RCC 7860 (cell line): ENCODE measurements around the gene MAGI1.
"Not testable (repeated sequence)": the region's sequence is repeated elsewhere in the genome, so short reads cannot be mapped to it uniquely, and the experiment has no call there.

Experiments
- DNase-seq: peaks from one replicate; pipeline ENCODE4 v3.0.0-alpha.2; 2015; ENCODE audit warnings: low spot score
- FAIRE-seq: peaks from 2 replicates; lab custom pipeline; 2012; peaks lifted over from hg19 to GRCh38; lab: Jason Lieb, UNC

MAGI1 gene

GRCh38 chr3:65616563-65616962, 422.2 kb downstream of the MAGI1 start:
- DNase-seq: no peak
- FAIRE-seq: no peak

- no peak for DNase-seq
- FAIRE-seq: no peak
These were observed 423.4 kb downstream of the MAGI1 start for GRCh38 chr3:65615329-65615728.

DNA sequence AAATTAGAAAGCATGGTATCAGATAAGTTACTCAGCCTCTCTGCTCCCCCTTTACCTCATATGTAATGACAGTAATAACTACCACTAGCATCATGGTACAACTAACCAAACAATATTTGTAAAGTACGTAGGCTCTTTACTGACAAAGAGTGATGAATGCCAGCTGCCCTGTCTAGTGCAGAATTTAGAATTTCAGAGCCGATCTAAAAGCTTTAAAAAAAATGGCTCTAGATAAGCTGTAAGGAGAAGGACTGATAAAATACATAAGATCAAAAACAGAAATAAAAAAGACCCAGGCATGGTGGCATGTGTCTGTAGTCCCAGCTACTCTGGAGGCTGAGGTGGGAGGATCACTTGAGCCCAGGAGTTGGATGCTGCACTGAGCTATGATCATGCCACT, 424.1 kb downstream of the MAGI1 start:
- DNase-seq (no peak), FAIRE-seq (no peak)

GRCh38 chr3:65607965-65608460, 430.7 kb downstream of the MAGI1 start:
- DNase-seq, FAIRE-seq: not testable (repeated sequence)

DNA sequence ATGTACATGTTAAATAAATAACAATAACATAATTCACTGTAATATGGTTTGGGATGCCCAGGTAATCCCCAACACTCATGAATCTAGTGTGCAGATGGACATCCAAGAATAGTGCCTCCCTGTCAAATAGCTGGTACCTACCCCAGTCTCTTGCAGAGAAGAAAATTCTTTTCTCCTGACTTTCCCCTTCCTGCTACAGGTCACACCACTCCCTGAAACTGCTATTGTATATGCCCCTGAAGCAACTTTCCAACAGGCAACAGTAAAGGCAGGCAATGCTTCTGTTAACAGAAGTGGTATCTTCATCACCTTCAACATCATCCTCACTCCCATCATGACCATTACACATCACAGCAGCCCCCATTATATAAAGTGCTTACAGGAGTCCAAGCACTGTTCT, 431.6 kb downstream of the MAGI1 start:
- FAIRE-seq (no peak), DNase-seq (no peak)

- no peak for FAIRE-seq
- no peak for DNase-seq
These were observed 432.8 kb downstream of the MAGI1 start for GRCh38 chr3:65605876-65606432.

DNA sequence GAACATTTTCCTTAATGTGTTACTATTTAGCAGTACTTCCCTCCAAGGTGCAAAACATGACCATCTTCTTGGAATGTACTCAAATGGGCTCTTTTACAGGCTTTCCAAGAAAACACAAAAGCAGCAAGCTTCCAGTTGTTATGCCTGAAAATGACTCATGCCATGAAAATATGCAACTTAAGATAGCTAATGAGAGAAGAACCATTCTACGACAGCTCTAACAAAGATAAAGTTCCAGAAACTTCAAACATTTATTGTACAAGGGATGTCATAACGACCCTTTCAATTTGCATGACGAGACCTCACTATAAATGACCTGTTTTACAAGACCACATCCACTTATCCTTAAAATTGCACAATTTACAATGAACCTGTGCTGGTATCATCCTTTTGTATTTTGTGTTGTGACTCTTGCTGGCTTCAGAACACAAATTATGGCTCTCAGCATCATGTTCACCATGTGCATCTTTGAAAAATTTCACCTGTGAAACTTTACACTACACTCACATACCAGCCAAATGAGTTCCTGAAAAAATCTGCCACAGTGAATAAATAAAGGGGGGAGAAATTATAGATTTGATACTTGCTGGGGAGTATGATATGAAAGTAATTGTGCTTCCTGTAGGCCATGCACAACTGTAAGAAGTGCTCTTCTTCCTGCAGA, 433.7 kb downstream of the MAGI1 start:
- DNase-seq: no peak
- FAIRE-seq: no peak

DNA sequence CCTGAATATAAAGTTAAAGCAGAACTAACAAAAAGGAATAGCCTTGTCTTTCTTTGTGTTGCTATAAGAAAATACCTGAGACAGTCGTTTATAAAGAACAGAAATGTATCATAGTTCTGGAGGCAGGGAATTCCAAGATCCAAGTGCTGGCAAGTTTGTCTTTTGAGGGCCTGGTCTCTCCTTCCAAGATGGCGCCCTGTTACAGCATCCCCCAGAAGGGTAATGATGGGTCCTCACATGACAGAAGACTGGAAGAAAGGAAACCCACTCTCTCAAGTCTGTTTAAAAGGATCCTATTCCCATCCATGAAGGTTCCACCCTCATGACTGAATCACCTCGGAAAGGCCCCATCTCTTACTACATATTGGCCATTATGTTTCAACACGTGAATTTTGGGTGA, 435.1 kb downstream of the MAGI1 start:
- FAIRE-seq: no peak
- no peak for DNase-seq

- DNase-seq: no peak
- no peak for FAIRE-seq
These were observed 437.8 kb downstream of the MAGI1 start for GRCh38 chr3:65600888-65601287.

DNA sequence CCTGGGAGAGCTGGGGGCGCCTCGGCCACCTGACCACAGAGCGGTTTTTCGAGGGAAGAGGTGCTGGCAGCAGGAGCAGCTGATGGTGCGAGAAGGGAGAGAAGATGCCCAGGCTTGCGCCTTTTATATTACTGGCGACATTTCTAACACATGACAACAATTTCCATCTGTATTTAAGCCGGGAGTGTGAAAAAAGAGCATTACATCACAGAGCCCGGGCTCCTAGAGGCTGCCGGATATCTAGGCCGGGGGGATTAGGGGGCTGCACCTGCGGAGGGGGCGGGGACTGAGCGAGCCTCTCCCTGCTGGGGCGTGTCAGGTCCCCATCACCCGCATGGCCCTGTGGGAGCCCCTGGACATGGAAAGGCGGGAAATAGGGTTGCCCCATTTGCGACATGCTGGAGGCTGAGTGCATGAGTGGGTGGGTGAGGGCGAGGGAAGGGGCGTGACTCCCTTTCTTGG, 440.7 kb downstream of the MAGI1 start:
- DNase-seq: no peak
- no peak for FAIRE-seq

- no peak for DNase-seq
These were observed 441.3 kb downstream of the MAGI1 start for GRCh38 chr3:65597226-65597951.

DNA sequence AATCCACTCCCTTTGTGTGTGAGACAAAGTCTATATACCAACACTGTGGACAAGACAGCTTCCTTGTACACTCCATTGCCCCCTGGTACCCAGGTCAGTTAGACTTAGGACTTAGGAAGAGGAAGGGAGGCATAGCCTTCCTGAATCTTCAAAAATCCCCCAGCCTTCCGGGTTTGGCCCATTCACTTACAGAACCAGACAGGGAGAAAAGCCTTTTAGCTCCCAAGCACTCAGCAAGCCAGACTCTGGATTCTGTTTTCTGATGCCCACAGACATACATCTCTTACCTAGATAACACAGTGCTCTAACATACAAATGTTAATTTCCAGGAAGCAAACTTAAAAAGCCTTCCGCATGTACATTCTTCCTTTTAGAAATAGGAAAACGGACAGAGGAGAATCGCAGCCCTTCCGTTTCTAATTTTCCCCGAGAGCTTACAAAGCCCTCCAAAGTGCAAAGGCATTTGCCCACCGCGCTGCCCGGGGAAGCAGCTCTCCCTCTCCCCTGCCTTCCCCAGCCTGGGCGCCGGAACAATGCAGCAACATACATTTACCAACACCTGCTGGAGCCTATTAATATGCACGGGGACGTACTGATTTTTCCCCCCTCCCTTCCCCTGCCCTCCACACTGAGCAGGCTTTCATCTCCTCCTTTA, 442.0 kb downstream of the MAGI1 start:
- no peak for FAIRE-seq
- no peak for DNase-seq

More at GRCh38 chr3:65597226-65597951, 441.3 kb downstream of the MAGI1 start:
- FAIRE-seq: no peak

DNA sequence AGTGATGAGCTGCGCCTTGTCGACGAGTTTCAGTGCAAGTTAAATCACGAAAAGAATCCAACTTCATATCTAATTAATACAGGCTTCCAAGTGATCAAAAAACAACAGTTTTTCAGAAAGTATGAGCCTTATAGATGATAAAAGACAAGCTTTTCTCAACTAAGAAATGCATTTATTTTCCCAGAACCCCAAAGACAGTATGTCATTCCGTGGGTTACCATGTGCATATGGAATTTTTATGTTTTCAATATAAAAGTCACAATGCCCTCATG, 442.8 kb downstream of the MAGI1 start:
- no peak for DNase-seq
- no peak for FAIRE-seq

- DNase-seq: no peak
- no peak for FAIRE-seq
These were observed 443.3 kb downstream of the MAGI1 start for GRCh38 chr3:65595222-65596028.

- FAIRE-seq: no peak
- DNase-seq: no peak
These were observed 444.7 kb downstream of the MAGI1 start for GRCh38 chr3:65593780-65594752.

DNA sequence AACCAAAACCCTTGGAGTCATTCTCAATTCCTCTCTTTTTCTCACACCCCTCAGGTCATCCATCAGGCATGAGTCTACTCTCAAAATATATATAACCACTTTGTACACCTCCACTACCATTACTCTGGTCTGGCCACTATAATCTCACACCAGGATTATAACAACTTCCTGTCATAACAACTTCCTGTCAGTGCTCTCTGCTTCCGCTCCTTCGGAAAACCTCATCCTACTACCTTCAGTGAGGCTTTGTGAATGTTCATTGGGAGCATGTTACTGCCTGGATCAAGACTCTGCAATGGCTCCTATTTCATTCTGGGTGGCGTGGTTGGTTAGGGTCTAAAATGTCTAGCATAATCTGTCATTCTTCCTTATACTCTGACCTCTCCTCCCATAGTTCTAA, 447.4 kb downstream of the MAGI1 start:
- DNase-seq: no peak
- no peak for FAIRE-seq

GRCh38 chr3:65588884-65589283, 449.8 kb downstream of the MAGI1 start:
- DNase-seq (no peak), FAIRE-seq (no peak)

GRCh38 chr3:65587650-65588439, 450.9 kb downstream of the MAGI1 start:
- FAIRE-seq: no peak
- no peak for DNase-seq

DNA sequence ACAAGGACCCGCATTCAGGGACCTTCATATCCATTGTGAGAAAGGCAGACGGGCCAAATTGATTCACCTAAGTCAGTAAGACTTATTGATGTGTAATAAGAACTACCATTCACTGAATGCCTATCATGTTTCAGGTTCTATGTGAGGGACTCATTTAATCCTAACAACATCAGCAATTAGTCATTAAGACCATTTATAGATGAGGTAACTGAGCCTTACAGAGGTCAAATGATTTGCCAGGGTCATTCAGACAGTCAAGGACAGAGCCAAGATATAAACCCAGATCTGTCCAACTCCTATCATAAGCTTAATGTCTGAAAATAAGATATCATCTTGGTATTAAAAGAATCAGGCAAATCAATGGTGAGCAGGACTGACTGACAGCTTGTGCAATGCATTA, 453.8 kb downstream of the MAGI1 start:
- no peak for DNase-seq
- FAIRE-seq: no peak
